Measurements from ENCODE around the gene DNAJC6. TPM values are rescaled to one million over a fixed set of nuclear protein-coding genes. Genes with fewer than 3 reads are reported as not detected.
A peak's percentile ranks its signal among the peaks of the same experiment; 100 is the strongest.

DNAJC6 gene
- total RNA-seq, 2 donors from 2014 or later: 1.3 to 2.2 TPM

- no peak overlapping the region for H3K27ac ChIP-seq
Measured at GRCh38 chr1:65299328-65299727, 10.0 kb upstream of the DNAJC6 start.

GRCh38 chr1:65308781-65309303 lies 501 bp upstream of the DNAJC6 start:
- no peak overlapping the region for H3K9ac ChIP-seq (ENCODE audit: low read depth in 2 of 2, low read length in 2 of 2)
- H3K27ac ChIP-seq: no peak overlapping the region
- no peaks in the 10 kb centered on the region for H3K4me1 ChIP-seq
- H3K36me3 ChIP-seq: no peaks in the 10 kb centered on the region
- H3K9me3 ChIP-seq: no peaks in the 10 kb centered on the region
- intact Hi-C loops (cut with DNase I): no loop called here
- TF ChIP-seq CTCF (IDR thresholded peaks at IDR 0.05): no peak
- no peaks in the 10 kb centered on the region for H3K27me3 ChIP-seq
- DNase-seq: no peak
- peak overlapping the region; percentile 31 for H3K4me3 ChIP-seq

More at GRCh38 chr1:65299328-65299727, 10.0 kb upstream of the DNAJC6 start:
- Histone ChIP-seq H3K9ac (ENCODE audit: low read depth in 2 of 2, low read length in 2 of 2) (no peak overlapping the region), H3K36me3 (no peaks in the 10 kb centered on the region), H3K9me3 (no peaks in the 10 kb centered on the region), H3K27me3 (no peaks in the 10 kb centered on the region), H3K4me1 (no peaks in the 10 kb centered on the region), H3K4me3 (no peak overlapping the region)
- no peak for DNase-seq
- intact Hi-C loops (cut with DNase I): no loop called here
- TF ChIP-seq CTCF (IDR thresholded peaks at IDR 0.05): no peak

GRCh38 chr1:65310078-65310587 lies 790 bp downstream of the DNAJC6 start:
- no peak for TF ChIP-seq CTCF (IDR thresholded peaks at IDR 0.05)
- Histone ChIP-seq H3K9ac (ENCODE audit: low read depth in 2 of 2, low read length in 2 of 2) (no peak overlapping the region), H3K4me3 (peak overlapping the region; percentile 31), H3K4me1 (no peaks in the 10 kb centered on the region), H3K36me3 (no peaks in the 10 kb centered on the region), H3K27ac (no peak overlapping the region), H3K27me3 (no peaks in the 10 kb centered on the region), H3K9me3 (no peaks in the 10 kb centered on the region)
- intact Hi-C loops (cut with DNase I): no loop called here
- DNase-seq: no peak

GRCh38 chr1:65311760-65312159 lies 2.4 kb downstream of the DNAJC6 start:
- Histone ChIP-seq H3K36me3 (no peaks in the 10 kb centered on the region), H3K27me3 (no peaks in the 10 kb centered on the region), H3K4me3 (no peak overlapping the region), H3K9ac (ENCODE audit: low read depth in 2 of 2, low read length in 2 of 2) (no peak overlapping the region), H3K9me3 (no peaks in the 10 kb centered on the region), H3K4me1 (no peaks in the 10 kb centered on the region), H3K27ac (no peak overlapping the region)
- DNase-seq: no peak
- no peak for TF ChIP-seq CTCF (IDR thresholded peaks at IDR 0.05)
- intact Hi-C loops (cut with DNase I): no loop called here

- Histone ChIP-seq H3K4me1 (no peaks in the 10 kb centered on the region), H3K36me3 (no peaks in the 10 kb centered on the region), H3K4me3 (no peak overlapping the region), H3K9me3 (no peaks in the 10 kb centered on the region), H3K27me3 (no peaks in the 10 kb centered on the region), H3K27ac (no peak overlapping the region), H3K9ac (ENCODE audit: low read depth in 2 of 2, low read length in 2 of 2) (no peak overlapping the region)
- intact Hi-C loops (cut with DNase I): no loop called here
- DNase-seq: no peak
- no peak for TF ChIP-seq CTCF (IDR thresholded peaks at IDR 0.05)
Measured at GRCh38 chr1:65316233-65316632, 6.9 kb downstream of the DNAJC6 start.

Measured in colonic mucosa (tissue), 4 donors.